GM18868 (cell line): ENCODE data around the gene MTURN.
A peak's percentile ranks its signal among the peaks of the same experiment; 100 is the strongest.

Source experiments
- ATAC-seq: cut with Tn5 transposase; IDR thresholded peaks from one replicate; pipeline ENCODE4 v1.9.1; 2021; ENCODE audit warnings: mild to moderate bottlenecking, moderate library complexity; ENCODE audit not compliant: unreplicated experiment

MTURN gene

GRCh38 chr7:30201921-30202320 lies 67.1 kb downstream of the MTURN start:
- peak; percentile 39 for ATAC-seq

GRCh38 chr7:30202671-30203070 lies 67.9 kb downstream of the MTURN start:
- ATAC-seq = no peak

GRCh38 chr7:30206491-30206890 lies 71.7 kb downstream of the MTURN start:
- no peak for ATAC-seq

- ATAC-seq = no peak
Measured at GRCh38 chr7:30206942-30207341, 72.2 kb downstream of the MTURN start.

GRCh38 chr7:30207376-30207775 lies 72.6 kb downstream of the MTURN start:
- ATAC-seq = no peak

- ATAC-seq = no peak
Measured at GRCh38 chr7:30209951-30210350, 75.2 kb downstream of the MTURN start.
